Loucy (cell line): ENCODE measurements around the gene ZNF280A.

ENCODE experiments used
- H2AFZ ChIP-seq: fragments of 200-600 bp; sonication (generic); 2 replicates; pipeline ENCODE4 v1.6.0; 2016; ENCODE audit warnings: antibody characterized with exemption, mild to moderate bottlenecking, low read length, moderate library complexity
- H3F3A ChIP-seq: fragments of 200-600 bp; 2 replicates; pipeline ENCODE4 v1.6.0; 2016; ENCODE audit warnings: antibody characterized with exemption, low read depth, mild to moderate bottlenecking
- H3K27me3 ChIP-seq: fragments of 200-600 bp; sonication (generic); 2 replicates; pipeline ENCODE4 v1.6.1; 2014; ENCODE audit warnings: low read length, mild to moderate bottlenecking; ENCODE audit not compliant: insufficient read depth, poor library complexity, severe bottlenecking
- H3K36me3 ChIP-seq: fragments of 200-600 bp; sonication (generic); 2 replicates; pipeline ENCODE4 v1.6.1; 2016; ENCODE audit warnings: low read length; ENCODE audit not compliant: insufficient read depth
- H3K4me1 ChIP-seq: fragments of 200-600 bp; sonication (generic); 2 replicates; pipeline ENCODE4 v1.5.1; 2014; ENCODE audit warnings: low read length, mild to moderate bottlenecking; ENCODE audit not compliant: insufficient read depth, poor library complexity, severe bottlenecking
- H3K4me2 ChIP-seq: fragments of 200-600 bp; sonication (generic); 2 replicates; pipeline ENCODE4 v1.6.0; 2014; ENCODE audit warnings: antibody characterized with exemption, low read length, low read depth, mild to moderate bottlenecking; ENCODE audit not compliant: poor library complexity, severe bottlenecking
- H3K4me3 ChIP-seq: fragments of 200-600 bp; sonication (generic); 2 replicates; pipeline ENCODE4 v1.5.1; 2014; ENCODE audit warnings: low read length, mild to moderate bottlenecking, mixed read lengths; ENCODE audit not compliant: poor library complexity, severe bottlenecking
- H3K79me2 ChIP-seq: fragments of 200-600 bp; sonication (generic); 2 replicates; pipeline ENCODE4 v1.6.1; 2014; ENCODE audit warnings: low read length; ENCODE audit not compliant: insufficient read depth
- H3K9ac ChIP-seq: fragments of 200-600 bp; sonication (generic); 2 replicates; pipeline ENCODE4 v1.6.0; 2014; ENCODE audit warnings: mild to moderate bottlenecking, low read depth, low read length, moderate library complexity; ENCODE audit not compliant: poor library complexity, severe bottlenecking
- H3K9me2 ChIP-seq: fragments of 200-600 bp; sonication (generic); replicated peaks from 2 replicates; pipeline ENCODE4 v1.6.1; 2016; ENCODE audit warnings: low read depth, low read length, mixed read lengths
- H3K9me3 ChIP-seq: fragments of 200-600 bp; sonication (generic); 2 replicates; pipeline ENCODE4 v1.6.1; 2014; ENCODE audit warnings: mild to moderate bottlenecking, antibody characterized with exemption, low read length, low read depth; ENCODE audit not compliant: insufficient read depth
- H4K20me1 ChIP-seq: fragments of 200-600 bp; sonication (generic); 2 replicates; pipeline ENCODE4 v1.6.0; 2014; ENCODE audit warnings: antibody characterized with exemption, low read length, mild to moderate bottlenecking; ENCODE audit not compliant: insufficient read depth, poor library complexity, severe bottlenecking
- CTCF ChIP-seq: fragments of 200-600 bp; sonication (generic); conservative IDR thresholded peaks from 2 replicates; pipeline ENCODE4 v1.5.1; 2014; ENCODE audit warnings: mild to moderate bottlenecking, antibody characterized with exemption, low read length
- EZH2phosphoT487 ChIP-seq: fragments of 200-600 bp; IDR thresholded peaks from 2 replicates; pipeline ENCODE4 v1.6.1; 2018; ENCODE audit warnings: antibody characterized with exemption, mild to moderate bottlenecking, moderate library complexity, borderline replicate concordance

Gene ZNF280A

GRCh38 chr22:22553735-22554586, 33.9 kb upstream of the ZNF280A start:
- Histone ChIP-seq H2AFZ (no peak overlapping the region), H3F3A (no peaks in the 10 kb centered on the region), H3K9me3 (no peaks in the 10 kb centered on the region), H3K4me2 (no peak overlapping the region), H3K79me2 (no peaks in the 10 kb centered on the region), H3K4me3 (no peak overlapping the region), H3K4me1 (no peaks in the 10 kb centered on the region), H3K36me3 (no peaks in the 10 kb centered on the region), H4K20me1 (no peaks in the 10 kb centered on the region), H3K27me3 (no peaks in the 10 kb centered on the region), H3K9me2 (no peaks in the 10 kb centered on the region), H3K9ac (no peak overlapping the region)
- TF ChIP-seq CTCF (no peak), EZH2phosphoT487 (no peak)

- Histone ChIP-seq H4K20me1 (no peaks in the 10 kb centered on the region), H3K27me3 (no peaks in the 10 kb centered on the region), H3K9ac (no peak overlapping the region), H3K4me3 (no peak overlapping the region), H3F3A (no peaks in the 10 kb centered on the region), H3K4me2 (no peak overlapping the region), H3K9me2 (no peaks in the 10 kb centered on the region), H3K79me2 (no peaks in the 10 kb centered on the region), H2AFZ (no peak overlapping the region), H3K9me3 (no peaks in the 10 kb centered on the region), H3K4me1 (no peaks in the 10 kb centered on the region), H3K36me3 (no peaks in the 10 kb centered on the region)
- TF ChIP-seq CTCF (no peak), EZH2phosphoT487 (no peak)
Measured at GRCh38 chr22:22553141-22553540, 33.1 kb upstream of the ZNF280A start.

DNA sequence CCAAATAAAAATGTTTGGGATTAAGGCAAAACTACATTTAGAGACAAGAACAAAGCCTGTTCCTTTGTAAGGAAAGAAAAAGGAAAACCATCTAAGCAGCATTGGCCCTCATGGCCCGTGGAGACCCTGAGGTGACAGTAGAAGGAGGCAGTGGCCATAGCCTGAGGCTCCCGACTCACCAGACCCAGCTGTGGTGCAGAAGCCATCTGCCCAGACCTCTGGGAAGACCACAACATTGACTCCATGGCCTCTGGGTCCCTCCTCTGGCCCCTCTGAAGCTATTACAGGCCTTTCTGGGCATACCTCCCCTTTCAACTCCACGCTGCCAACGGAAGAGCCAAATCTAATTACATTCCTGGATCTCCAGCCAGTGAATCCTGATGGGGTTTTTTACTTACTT, 32.6 kb upstream of the ZNF280A start:
- H3K4me2 ChIP-seq = no peak overlapping the region
- H3K4me1 ChIP-seq = no peaks in the 10 kb centered on the region
- H3K79me2 ChIP-seq = no peaks in the 10 kb centered on the region
- H2AFZ ChIP-seq = no peak overlapping the region
- no peaks in the 10 kb centered on the region for H3K9me3 ChIP-seq
- H3F3A ChIP-seq = no peaks in the 10 kb centered on the region
- no peaks in the 10 kb centered on the region for H3K9me2 ChIP-seq
- no peaks in the 10 kb centered on the region for H3K27me3 ChIP-seq
- TF ChIP-seq CTCF (peak; percentile 60), EZH2phosphoT487 (no peak)
- H4K20me1 ChIP-seq = no peaks in the 10 kb centered on the region
- H3K9ac ChIP-seq = no peak overlapping the region
- no peaks in the 10 kb centered on the region for H3K36me3 ChIP-seq
- H3K4me3 ChIP-seq = no peak overlapping the region
